HG02798 (cell line): ENCODE measurements around the gene PDE1A.

ENCODE experiments used
- ATAC-seq: cut with Tn5 transposase; IDR thresholded peaks from one replicate; pipeline ENCODE4 v1.9.1; 2021; ENCODE audit warnings: mild to moderate bottlenecking; ENCODE audit not compliant: unreplicated experiment, poor library complexity

Gene PDE1A

GRCh38 chr2:182359990-182360662, 66.7 kb downstream of the PDE1A start:
- ATAC-seq, result no peak

- ATAC-seq, result no peak
These were observed 67.5 kb downstream of the PDE1A start for GRCh38 chr2:182359027-182359989.

- no peak for ATAC-seq
These were observed 68.2 kb downstream of the PDE1A start for GRCh38 chr2:182358601-182359000.

GRCh38 chr2:182355815-182356214, 71.0 kb downstream of the PDE1A start:
- no peak for ATAC-seq

- no peak for ATAC-seq
These were observed 75.4 kb downstream of the PDE1A start for GRCh38 chr2:182351427-182351826.

GRCh38 chr2:182349268-182349667, 77.6 kb downstream of the PDE1A start:
- ATAC-seq, result no peak

GRCh38 chr2:182345384-182345783, 81.5 kb downstream of the PDE1A start:
- no peak for ATAC-seq

- no peak for ATAC-seq
These were observed 96.2 kb downstream of the PDE1A start for GRCh38 chr2:182330451-182331305.

- ATAC-seq, result no peak
These were observed 102.2 kb downstream of the PDE1A start for GRCh38 chr2:182324665-182325064.

- no peak for ATAC-seq
These were observed 105.7 kb downstream of the PDE1A start for GRCh38 chr2:182321096-182321495.

GRCh38 chr2:182319556-182320505, 107.0 kb downstream of the PDE1A start:
- ATAC-seq, result no peak

GRCh38 chr2:182318466-182319220, 108.2 kb downstream of the PDE1A start:
- ATAC-seq, result no peak

- no peak for ATAC-seq
These were observed 109.9 kb downstream of the PDE1A start for GRCh38 chr2:182316950-182317349.

- no peak for ATAC-seq
These were observed 123.9 kb downstream of the PDE1A start for GRCh38 chr2:182302972-182303371.

- no peak for ATAC-seq
These were observed 124.7 kb downstream of the PDE1A start for GRCh38 chr2:182302174-182302573.

- no peak for ATAC-seq
These were observed 125.7 kb downstream of the PDE1A start for GRCh38 chr2:182301093-182301492.

- no peak for ATAC-seq
These were observed 126.2 kb downstream of the PDE1A start for GRCh38 chr2:182300608-182301007.

GRCh38 chr2:182299632-182300031, 127.2 kb downstream of the PDE1A start:
- no peak for ATAC-seq

GRCh38 chr2:182298456-182298855, 128.4 kb downstream of the PDE1A start:
- no peak for ATAC-seq
